Activated T-cell treated with anti-CD3 and anti-CD28 coated beads, Interleukin-2, amount 50 U/mL, for 4 hours (primary cell): Measurements from ENCODE around the gene KCNF1. TPM values are rescaled to one million over a fixed set of nuclear protein-coding genes. Genes with fewer than 3 reads are reported as not detected.
"Not testable (repeated sequence)": the region's sequence is repeated elsewhere in the genome, so short reads cannot be mapped to it uniquely, and the experiment has no call there.

ENCODE experiments used
- ATAC-seq, 2 donors: fragments of 200-7000 bp; cut with Tn5 transposase; one replicate each; pipeline ENCODE4 v1.10.0; 2021
- DNase-seq: peaks from one replicate; pipeline ENCODE4 v3.0.0-alpha.2; 2020
- H3K27me3 Mint-ChIP-seq: one replicate; pipeline ENCODE4 v1.8.0; 2021; ENCODE audit warnings: low read depth, mixed read lengths
- H3K36me3 Mint-ChIP-seq: one replicate; pipeline ENCODE4 v1.8.0; 2022; ENCODE audit warnings: mixed read lengths; ENCODE audit not compliant: insufficient read depth
- H3K4me1 Mint-ChIP-seq: one replicate; pipeline ENCODE4 v1.8.0; 2021; ENCODE audit warnings: low read depth, mixed read lengths
- H3K4me3 Mint-ChIP-seq: one replicate; pipeline ENCODE4 v1.8.0; 2021; ENCODE audit warnings: mild to moderate bottlenecking, moderate library complexity, mixed read lengths
- H3K9me3 Mint-ChIP-seq: one replicate; pipeline ENCODE4 v1.8.0; 2021; ENCODE audit warnings: mixed read lengths
- total RNA-seq, 3 donors: library from RNA; stranded (reverse); gene quantifications; one replicate each; pipeline ENCODE4 v1.2.1, GENCODE V29; 2021

KCNF1 gene
- total RNA-seq, 3 donors from 2014 or later = not detected

GRCh38 chr2:10947005-10947440 is 35.3 kb downstream of the KCNF1 start:
- Mint-ChIP-seq H3K4me1 (no peaks in the 10 kb centered on the region), H3K4me3 (no peak overlapping the region)
- ATAC-seq = no peak

GRCh38 chr2:10947446-10948187 is 35.9 kb downstream of the KCNF1 start:
- Mint-ChIP-seq H3K36me3 (no peaks in the 10 kb centered on the region), H3K4me3 (no peak overlapping the region), H3K4me1 (peaks cover 3% of the 10 kb centered on the region), H3K27me3 (peaks cover 32% of the 10 kb centered on the region), H3K9me3 (no peaks in the 10 kb centered on the region)
- DNase-seq = no peak
- no peak for ATAC-seq

More at GRCh38 chr2:10947005-10947440, 35.3 kb downstream of the KCNF1 start:
- Mint-ChIP-seq H3K27me3 (peaks cover 35% of the 10 kb centered on the region), H3K9me3 (no peaks in the 10 kb centered on the region), H3K36me3 (no peaks in the 10 kb centered on the region)
- no peak for DNase-seq

- Mint-ChIP-seq H3K4me3 (no peak overlapping the region), H3K9me3 (peaks cover 1% of the 10 kb centered on the region), H3K4me1 (peaks cover 5% of the 10 kb centered on the region), H3K36me3 (no peaks in the 10 kb centered on the region), H3K27me3 (peaks cover 31% of the 10 kb centered on the region)
- no peak for ATAC-seq
- DNase-seq = no peak
These were observed 36.4 kb downstream of the KCNF1 start for GRCh38 chr2:10948188-10948564.

DNA sequence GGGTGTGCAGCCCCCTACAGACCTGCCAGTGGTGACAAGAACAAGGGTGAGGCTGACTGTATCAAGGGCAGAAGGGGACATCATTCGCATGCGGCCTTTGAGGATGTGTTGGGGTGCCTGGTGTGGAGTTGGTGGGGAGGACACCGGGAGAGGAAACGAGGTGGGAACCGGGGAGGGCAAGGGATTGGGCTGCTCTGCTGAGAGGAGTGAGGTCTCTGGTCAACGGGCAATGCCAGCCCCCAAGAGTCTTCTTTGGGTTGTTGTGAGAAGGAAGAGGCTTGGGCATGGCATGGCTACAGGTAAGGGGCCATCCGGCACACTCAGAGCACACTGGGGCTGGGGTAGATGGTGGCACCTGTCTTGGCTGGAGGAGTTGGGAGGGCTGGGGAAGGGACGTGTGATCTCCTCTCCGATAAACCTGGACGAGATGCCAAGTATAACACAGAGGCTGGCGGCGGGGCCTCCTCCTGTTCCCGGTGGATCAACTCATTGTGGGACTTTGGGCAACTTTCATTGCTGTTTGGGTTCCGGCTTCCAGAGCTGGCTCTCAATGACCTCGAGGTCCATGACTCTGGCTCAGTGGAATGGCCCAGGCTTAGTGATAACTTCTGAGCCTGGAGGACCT is 37.0 kb downstream of the KCNF1 start:
- Mint-ChIP-seq H3K4me1 (peaks cover 5% of the 10 kb centered on the region), H3K36me3 (no peaks in the 10 kb centered on the region), H3K27me3 (peaks cover 27% of the 10 kb centered on the region), H3K4me3 (no peak overlapping the region), H3K9me3 (peaks cover 5% of the 10 kb centered on the region)
- DNase-seq = no peak
- no peak for ATAC-seq

- no peak for DNase-seq
- Mint-ChIP-seq H3K4me1 (peaks cover 5% of the 10 kb centered on the region), H3K9me3 (peaks cover 5% of the 10 kb centered on the region), H3K36me3 (no peaks in the 10 kb centered on the region), H3K4me3 (no peak overlapping the region), H3K27me3 (peaks cover 27% of the 10 kb centered on the region)
- ATAC-seq = no peak
These were observed 38.1 kb downstream of the KCNF1 start for GRCh38 chr2:10949835-10950234.

DNA sequence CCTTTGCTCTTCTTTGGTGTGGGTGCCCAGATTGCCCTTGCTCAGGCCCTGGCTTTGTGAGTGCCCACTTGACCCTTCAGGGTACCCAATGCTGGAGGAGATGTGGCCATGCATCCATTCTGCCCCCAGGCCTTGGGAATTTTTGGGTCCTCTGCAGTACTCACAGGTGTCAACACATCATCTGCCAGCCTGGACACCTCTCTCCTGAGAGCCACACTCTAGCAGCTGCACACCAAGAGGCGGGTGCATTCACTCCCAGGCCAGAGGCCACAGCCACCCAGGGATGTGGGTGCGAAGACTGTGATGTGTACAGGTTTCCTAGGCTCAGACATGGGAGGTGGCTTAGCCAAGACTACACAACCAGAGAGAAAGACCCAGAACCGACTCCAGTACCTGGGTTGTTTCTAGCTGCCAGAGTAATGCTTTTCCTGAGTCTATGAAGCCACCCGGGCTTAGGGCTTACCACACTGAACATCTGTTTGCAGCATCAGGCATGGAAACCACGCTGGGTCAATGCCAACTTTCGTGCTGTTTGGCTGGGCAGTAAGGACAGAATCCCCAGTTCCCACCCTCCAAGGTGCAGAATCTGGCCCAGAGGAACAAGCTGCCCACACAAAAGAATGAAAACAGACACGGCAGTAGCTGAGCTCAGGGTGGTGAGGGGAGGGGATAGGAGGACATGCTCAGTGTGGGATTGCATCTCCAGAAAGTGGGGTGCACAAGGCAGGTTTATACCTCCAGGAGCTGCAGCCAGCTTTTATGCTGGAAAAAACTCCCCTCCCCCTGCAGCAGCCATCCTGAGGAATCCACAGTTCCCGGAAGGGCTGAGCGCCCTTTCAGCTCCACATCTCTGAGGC is 40.1 kb downstream of the KCNF1 start:
- Mint-ChIP-seq H3K36me3 (no peaks in the 10 kb centered on the region), H3K27me3 (peaks cover 29% of the 10 kb centered on the region), H3K4me3 (no peak overlapping the region), H3K9me3 (peaks cover 5% of the 10 kb centered on the region), H3K4me1 (peaks cover 5% of the 10 kb centered on the region)
- no peak for DNase-seq
- no peak for ATAC-seq

DNA sequence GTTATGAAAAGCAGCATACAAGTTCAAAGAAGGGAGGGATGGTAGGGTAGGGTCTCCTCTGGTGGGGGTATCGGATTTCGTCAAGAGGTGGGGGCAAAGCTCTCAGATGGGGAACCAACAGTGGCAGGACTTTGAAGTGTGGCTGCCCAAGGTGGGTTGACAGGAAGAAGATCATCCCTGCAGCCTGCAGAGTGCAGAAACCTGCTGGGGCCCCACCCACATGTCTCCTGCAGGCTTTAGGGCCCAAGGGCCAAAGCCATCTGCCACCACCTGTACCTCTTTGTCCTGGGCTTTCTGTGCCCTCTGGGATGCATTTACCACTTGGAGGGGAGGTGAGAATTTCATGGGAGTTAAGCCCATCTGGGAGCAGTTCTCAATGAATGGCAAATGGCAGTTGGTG is 42.7 kb downstream of the KCNF1 start:
- Mint-ChIP-seq H3K36me3 (no peaks in the 10 kb centered on the region), H3K9me3 (peaks cover 5% of the 10 kb centered on the region), H3K27me3 (peaks cover 13% of the 10 kb centered on the region), H3K4me1 (peaks cover 5% of the 10 kb centered on the region), H3K4me3 (no peak overlapping the region)
- DNase-seq (no peak), ATAC-seq (no peak)

GRCh38 chr2:10954856-10955818 is 43.4 kb downstream of the KCNF1 start:
- ATAC-seq = no peak
- Mint-ChIP-seq H3K4me1 (peaks cover 5% of the 10 kb centered on the region), H3K36me3 (no peaks in the 10 kb centered on the region), H3K4me3 (no peak overlapping the region), H3K27me3 (peaks cover 14% of the 10 kb centered on the region), H3K9me3 (peaks cover 5% of the 10 kb centered on the region)
- no peak for DNase-seq

DNA sequence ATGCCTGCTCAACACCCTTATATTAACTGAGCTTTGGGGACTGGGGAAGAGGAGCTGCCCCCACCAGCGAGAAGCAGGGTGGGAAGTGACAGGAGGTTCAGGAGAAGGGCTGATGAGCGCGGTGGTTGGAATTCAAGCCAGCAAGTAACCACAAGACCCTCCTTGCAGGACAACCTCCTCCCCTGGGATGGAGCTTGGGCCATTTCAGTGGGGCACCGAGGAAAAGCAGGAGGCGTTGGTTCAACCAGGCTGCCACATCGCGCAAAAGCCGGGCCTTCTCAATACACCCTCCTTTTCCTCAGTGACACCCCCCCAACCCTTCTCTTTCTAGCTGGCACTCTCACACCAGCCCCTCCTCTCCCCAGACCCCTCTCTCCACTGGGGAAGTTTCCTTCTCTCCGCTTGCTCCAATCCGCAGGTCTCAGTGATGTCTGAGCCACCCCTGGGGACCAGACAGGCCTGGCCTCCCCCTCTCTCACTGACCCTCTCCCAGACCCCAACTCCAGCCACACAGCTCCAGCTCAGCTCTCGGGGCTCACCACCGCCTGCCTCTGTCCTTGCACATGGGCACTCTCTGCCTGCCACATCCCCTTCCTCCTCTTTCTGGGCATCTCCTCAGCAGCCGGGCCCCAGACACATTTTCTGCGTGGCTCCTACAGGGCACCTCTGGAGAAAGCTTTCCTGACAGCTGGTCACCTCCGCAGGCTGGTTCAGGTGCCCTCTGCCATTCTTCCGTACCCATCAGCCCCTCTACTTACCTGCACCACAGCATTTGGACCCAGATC is 44.5 kb downstream of the KCNF1 start:
- no peak for DNase-seq
- H3K4me3 Mint-ChIP-seq = no peak overlapping the region
- ATAC-seq = no peak
- peaks cover 5% of the 10 kb centered on the region for H3K4me1 Mint-ChIP-seq
- peaks cover 14% of the 10 kb centered on the region for H3K27me3 Mint-ChIP-seq
- H3K36me3 Mint-ChIP-seq = no peaks in the 10 kb centered on the region
- peaks cover 5% of the 10 kb centered on the region for H3K9me3 Mint-ChIP-seq

- no peak overlapping the region for H3K4me3 Mint-ChIP-seq
- H3K36me3 Mint-ChIP-seq = no peaks in the 10 kb centered on the region
- ATAC-seq (no peak), DNase-seq (no peak)
- H3K9me3 Mint-ChIP-seq = peaks cover 5% of the 10 kb centered on the region
- H3K27me3 Mint-ChIP-seq = peaks cover 14% of the 10 kb centered on the region
- H3K4me1 Mint-ChIP-seq = peaks cover 4% of the 10 kb centered on the region
These were observed 45.7 kb downstream of the KCNF1 start for GRCh38 chr2:10957391-10957790.

GRCh38 chr2:10958452-10958851 is 46.7 kb downstream of the KCNF1 start:
- not testable (repeated sequence) for H3K36me3 Mint-ChIP-seq, H3K9me3 Mint-ChIP-seq, H3K4me1 Mint-ChIP-seq, H3K4me3 Mint-ChIP-seq, DNase-seq, ATAC-seq
- H3K27me3 Mint-ChIP-seq = peaks cover 20% of the 10 kb centered on the region

- Mint-ChIP-seq H3K9me3 (no peaks in the 10 kb centered on the region), H3K27me3 (peaks cover 28% of the 10 kb centered on the region), H3K36me3 (no peaks in the 10 kb centered on the region), H3K4me1 (no peaks in the 10 kb centered on the region), H3K4me3 (no peak overlapping the region)
- DNase-seq = no peak
- ATAC-seq = no peak
These were observed 49.1 kb downstream of the KCNF1 start for GRCh38 chr2:10960606-10961489.
